Stimulated activated CD4-positive, alpha-beta T cell treated with anti-CD3 and anti-CD28 coated beads, Interleukin-2, amount 100 ng/mL, for 4 hours (primary cell): Measurements from ENCODE around the gene MSRB3.
A peak's percentile ranks its signal among the peaks of the same experiment; 100 is the strongest.
"Not testable (repeated sequence)": the region's sequence is repeated elsewhere in the genome, so short reads cannot be mapped to it uniquely, and the experiment has no call there.

Experiments
- DNase-seq: peaks from one replicate; pipeline ENCODE4 v3.0.0-alpha.2; 2020; ENCODE audit warnings: low read depth

MSRB3 gene

DNA sequence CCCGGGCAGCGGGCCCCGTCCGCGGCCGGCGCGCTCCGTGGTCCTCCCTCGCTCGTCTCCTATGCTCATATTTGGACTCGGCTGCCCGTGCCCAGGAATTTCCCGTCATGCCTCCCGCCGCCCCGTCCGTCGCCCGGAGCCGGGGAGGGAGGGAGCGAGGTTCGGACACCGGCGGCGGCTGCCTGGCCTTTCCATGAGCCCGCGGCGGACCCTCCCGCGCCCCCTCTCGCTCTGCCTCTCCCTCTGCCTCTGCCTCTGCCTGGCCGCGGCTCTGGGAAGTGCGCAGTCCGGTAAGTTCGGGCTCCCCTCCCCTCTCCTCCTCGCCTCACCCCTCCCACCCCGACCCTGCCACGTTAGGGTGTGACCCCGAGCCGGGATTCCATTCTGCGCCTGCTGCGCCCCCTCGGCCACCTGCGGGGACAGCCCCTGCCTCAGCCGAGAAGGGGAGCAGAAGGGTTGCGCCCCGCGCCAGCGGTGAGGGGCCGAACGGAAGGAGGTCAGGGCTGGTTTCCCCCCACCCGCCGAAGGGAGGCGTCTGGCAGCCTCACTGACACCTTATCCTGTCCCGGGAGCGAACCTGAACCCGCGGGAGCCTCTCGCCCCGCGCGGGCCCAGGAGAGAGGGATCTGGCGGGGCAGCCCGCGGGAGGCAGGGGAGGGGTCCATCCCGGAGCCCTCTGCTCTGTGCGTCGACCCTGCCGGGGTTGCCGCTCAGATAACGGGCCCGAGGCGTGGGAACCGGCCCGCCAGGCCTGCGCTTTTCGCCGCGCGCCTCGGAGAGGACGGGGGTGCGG is at the start of gene MSRB3:
MSRB3 (plus strand) TSS at position 108 of the 793 bp plus-strand sequence. CDS start 29,897 bp downstream, outside the sequence.
- no peak for DNase-seq

DNA sequence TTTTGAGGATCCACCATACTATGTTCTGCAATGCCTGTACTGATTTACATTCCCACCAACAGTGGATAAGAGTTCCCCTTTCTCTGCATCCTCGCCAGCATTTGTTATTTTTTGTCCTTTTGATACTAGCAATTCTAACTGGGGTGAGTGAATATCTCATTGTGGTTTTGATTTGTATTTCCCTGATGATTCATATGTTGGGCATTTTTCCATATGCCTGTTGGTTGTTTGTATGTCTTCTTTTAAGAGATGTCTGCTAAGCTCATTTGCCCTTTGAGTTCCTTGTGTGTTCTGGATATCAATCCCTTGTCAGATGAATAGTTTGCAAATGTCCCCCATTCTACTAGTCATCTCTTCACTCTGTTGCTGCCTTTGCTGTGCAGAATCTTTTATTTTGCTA is 49.0 kb upstream of the MSRB3 start:
- no peak for DNase-seq

DNA sequence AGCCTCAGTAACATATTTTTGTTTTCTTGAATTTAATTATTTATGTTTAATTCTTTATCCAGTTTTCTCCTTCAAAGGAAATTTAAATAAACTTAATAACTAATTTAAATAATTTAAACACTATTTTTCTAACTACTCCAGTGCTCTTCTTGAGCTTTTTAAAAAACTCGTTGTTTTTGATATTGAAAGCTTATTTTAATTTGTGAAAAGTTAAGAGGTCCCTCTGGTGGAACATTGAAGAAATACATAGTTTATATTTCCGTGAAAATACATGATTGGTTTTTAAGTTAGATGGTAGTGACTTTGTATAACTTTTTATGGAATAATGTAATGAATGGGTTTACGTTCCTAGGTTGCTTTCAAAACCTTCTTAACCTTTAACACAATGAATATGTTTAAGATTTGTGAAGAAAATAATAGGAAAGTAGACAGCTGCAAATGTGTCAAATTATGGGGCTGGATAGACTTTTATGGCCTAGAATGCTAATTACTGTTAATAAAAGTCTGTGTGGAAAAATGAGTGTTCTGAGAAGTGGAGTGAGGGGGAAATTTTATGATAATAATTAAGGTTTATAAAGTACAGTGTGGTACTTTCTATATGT is 45.9 kb upstream of the MSRB3 start:
- no peak for DNase-seq

DNA sequence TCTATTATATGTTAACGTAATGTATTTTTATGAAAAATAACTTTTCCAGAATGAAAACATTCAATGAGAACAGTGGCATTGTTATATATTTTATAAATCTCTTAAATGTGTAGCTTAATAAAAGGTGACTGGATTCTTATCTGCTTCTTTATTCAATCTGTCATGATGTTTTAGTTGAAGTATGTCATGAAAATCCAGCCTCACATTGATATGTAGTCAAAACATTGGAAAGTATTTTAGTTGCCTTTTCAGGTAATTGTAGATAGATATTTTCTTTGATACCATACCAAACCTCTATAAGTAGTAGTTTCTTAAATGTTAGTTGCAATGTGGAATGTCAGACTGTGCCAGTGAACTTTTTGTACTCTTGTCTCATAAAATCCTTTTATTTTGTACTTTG is 41.3 kb upstream of the MSRB3 start:
- no peak for DNase-seq

DNA sequence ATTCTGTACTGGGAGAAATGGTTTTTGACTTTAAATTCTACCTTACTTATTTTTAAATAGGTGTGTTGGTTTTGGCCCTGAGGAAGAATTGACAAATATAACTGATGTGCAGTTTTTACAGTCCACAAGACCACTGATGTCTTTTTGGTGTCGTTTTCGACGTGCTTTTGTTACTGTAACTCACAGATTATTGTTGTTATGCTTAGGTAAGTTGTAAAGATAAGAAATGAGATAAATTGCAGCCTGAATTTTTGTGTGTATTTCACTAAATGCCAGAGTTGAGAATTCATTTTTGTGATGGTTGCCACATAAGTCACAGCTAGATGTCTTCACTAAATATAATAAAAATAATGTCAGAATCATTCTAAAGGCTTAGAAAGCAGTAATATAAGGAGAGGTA is 39.9 kb upstream of the MSRB3 start:
- no peak for DNase-seq

DNA sequence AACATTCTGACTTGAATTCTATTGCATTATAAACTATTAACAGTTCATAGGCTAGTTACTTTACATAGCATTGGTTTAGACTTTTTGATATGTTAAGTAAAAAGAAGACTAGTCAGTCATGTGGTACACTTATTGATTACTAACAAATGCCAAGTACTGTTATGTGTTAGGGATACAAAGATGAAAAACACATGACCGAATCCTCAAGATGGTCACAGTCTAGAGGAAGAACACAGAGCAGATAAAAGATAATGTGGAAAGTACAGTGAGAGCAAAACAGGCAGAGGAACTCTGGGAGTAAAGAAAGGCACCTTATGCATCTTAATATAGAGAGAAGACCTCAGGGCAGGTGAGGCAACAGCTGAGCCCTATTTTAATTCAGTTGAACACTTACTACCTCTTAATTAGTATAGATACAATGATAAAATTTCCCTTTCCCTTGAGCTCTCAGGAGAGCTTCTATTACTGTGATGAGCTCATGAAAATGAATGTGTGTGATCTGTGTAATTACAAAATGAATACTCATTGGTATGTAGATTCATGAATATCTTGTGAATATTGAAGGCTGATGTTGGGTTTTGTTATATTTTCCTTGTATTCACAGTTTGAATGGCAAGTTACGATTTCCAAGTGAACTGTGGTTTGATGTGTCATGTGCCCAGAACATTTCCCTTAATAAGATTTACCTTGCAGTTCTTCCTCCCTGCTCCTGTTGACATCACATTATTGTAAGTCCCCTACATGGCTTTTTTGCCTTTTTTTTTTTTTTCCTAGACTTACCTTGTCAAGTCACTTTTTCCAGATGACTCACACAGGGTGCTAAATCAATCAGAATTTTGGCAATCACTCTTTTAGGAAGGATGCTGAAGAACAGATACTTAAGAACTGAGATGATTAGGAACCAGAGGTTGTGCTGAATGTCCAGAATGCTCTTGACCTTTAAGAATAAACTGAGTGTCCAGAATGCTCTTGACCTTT is 29.5 kb upstream of the MSRB3 start:
- peak; percentile 9 for DNase-seq

DNA sequence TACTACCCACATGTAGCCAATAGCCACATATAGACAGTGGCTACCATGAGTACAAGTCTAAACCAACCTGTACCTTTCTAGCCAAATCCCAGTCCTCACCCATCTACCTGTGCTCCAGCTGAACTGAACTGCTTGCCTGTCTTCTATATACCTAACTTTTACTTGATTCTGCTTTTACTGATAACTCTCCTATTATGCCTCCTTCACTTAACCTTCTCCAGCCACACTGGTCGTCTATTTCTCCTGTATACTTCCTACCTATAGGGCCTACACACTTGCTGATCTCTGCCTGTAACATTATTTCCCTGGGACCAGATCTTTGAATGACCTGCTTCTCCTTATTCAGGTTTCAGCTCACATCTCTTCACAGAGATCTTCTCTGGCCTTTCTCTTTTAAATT is 26.0 kb upstream of the MSRB3 start:
- no peak for DNase-seq

DNA sequence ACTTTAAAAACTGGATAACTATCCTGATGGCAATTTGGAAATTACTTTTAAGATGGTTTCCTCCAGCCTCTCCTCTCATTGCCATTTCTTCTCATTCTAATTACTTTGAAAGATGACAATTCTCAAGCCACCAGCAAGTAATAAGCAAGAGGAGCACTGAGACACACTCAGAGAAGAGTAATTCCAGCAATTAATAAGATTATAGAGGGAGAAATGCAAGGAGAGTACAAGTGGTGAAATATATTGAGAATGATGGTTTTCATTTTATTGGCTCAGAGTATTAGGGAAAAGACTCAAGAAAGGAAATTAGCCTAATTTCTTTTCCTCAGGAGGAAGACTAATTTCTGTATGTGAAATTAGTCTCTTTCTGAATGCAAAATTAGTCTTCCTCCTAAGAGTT is 20.5 kb upstream of the MSRB3 start:
- no peak for DNase-seq

DNA sequence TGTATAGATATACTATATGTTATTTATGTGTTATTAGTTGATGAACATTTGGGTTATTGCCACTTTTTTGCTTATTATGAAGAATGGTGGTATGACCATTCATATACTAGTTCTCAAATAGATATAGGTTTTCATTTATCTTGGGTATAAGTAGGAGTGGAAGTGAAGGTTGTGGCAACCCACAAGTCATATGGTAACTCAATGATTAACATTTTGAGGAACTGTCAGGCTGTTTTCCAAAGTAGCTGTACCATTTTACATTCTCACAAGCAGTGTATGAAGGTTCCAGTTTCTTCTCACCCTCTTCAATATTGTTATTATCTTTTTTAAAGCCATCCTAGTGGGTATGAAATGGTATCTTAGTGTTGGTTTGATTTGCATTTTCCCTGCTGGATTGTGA is 19.0 kb upstream of the MSRB3 start:
- DNase-seq = no peak

DNA sequence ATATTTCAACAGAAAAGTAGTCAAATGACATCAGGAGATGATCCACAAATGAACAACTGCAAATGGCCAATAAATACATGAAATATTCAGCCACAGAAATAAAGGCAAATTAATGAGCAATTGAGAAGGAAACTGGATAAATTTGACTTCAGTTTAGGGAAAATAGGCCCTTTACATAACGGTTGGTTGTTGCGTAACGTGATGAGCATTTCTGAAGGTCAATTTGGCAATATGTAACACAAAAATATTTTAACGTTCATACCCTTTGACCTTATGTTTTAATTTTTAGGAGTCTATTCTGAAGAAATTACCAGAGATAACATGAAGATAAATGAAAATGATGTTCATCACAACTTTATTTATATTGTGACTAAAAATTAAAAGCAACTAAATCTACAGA is 14.7 kb upstream of the MSRB3 start:
- DNase-seq = no peak

DNA sequence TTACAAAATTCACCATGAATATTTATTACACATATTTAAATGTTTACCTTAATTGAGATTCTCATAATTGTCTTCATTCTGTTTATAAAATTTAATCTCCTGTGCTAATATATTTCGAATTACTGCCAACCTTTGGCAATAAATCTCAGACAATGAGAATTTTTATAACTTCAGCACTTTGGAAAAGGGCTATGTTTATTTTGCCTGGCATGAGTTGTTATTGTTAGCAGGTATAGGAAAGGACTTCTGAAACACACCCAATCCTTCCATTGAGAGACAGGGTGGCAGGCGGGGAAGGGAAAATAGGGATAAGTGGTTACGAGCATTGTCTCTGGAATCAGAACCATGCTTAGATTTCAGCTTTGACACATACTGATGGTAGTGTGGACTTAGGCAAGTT is 12.1 kb upstream of the MSRB3 start:
- DNase-seq = no peak

DNA sequence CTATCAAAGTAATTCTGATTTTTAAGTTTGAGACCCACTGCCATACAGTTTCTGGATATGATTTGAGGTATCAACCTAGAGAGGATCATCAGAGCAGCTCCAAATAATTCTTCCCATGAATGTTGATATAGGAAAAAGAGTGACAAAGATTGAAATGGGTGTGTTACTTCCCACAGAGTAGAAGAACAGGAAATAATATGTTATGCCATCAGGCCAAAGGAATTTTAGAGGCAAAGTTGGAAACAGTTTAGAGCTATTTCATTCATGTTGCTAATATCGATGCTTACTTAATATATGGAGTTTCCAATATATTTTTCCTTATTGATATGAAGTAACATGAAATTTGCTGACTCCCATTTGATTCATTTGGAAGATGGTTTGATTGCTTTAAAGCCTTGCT is 8.9 kb upstream of the MSRB3 start:
- DNase-seq = no peak

DNA sequence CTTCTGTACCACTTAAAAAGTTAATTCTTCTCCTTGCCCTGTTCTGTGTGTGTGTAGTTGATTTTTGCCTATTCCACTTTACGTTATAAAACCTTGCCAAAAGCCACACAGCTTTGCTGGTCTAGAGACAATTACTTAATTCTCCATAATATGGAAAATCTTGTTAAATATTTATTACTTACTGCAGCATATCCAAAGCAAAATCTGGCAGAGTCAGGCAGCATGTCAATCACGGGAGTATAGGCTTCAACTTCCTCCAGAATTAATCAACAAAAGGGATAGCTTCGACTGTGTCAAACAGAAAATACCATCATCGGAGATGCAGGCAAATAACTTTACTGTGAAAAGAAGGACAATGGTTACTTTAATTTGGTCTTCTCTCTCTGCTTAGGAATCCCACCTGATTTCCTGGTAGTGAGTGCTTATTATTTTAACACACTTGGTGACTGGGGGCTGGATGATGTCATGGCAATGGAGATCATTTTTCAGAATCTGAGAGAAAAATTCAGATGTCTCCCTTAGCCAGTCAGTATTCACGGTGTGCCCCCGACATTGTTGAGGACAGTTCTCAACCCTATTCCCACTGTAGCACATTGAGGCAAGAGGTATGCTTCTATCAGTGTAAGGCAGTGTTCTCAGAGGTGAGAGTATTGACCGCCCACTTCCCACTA is 3.7 kb upstream of the MSRB3 start:
- DNase-seq = no peak

DNA sequence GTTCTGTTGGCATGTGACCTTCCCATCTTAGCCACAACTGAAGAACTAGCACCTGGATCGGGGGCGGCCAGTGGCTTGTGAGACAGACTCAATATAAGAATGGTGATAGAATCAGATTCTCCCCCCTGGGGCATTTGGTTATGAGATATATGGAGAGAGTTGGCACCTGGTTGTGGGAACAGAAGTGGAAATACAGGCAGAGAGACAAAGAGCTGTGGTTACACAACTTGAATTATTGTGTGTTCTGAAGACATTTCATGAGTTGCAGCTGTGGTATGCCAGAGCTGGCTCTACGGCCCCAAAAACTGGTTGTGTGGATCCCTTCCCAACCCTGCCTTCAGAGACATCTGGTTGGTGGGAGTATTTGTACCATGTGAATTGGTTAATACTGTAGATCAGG is 2.9 kb upstream of the MSRB3 start:
- no peak for DNase-seq

DNA sequence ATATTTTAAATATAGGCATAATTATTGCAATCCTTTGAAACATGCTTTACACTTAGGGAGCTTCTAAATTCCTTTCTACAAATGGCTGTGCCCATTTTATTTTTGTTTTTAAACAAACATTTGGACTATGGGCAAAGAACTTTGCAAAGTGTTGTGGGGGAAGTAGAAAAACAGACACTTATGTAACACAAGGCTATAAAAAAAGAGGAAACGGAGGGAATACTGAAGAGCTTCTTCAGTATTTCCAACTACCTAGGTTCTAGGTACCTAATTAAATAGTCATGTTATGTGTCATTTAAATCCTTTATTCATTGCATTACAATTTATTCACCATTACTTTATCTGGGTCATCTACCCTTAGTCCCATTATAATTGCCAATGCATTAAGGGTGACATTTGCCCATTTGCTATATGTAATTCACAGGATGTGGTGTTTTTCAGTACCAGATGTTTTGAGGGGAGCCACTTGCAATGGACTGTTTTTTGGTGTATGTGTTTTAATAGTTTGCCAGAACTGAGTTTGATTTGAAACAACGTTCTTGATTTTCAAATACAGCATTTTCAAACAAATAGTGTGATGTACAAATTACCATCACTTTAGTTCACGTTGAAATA is 1.5 kb upstream of the MSRB3 start:
- no peak for DNase-seq

DNA sequence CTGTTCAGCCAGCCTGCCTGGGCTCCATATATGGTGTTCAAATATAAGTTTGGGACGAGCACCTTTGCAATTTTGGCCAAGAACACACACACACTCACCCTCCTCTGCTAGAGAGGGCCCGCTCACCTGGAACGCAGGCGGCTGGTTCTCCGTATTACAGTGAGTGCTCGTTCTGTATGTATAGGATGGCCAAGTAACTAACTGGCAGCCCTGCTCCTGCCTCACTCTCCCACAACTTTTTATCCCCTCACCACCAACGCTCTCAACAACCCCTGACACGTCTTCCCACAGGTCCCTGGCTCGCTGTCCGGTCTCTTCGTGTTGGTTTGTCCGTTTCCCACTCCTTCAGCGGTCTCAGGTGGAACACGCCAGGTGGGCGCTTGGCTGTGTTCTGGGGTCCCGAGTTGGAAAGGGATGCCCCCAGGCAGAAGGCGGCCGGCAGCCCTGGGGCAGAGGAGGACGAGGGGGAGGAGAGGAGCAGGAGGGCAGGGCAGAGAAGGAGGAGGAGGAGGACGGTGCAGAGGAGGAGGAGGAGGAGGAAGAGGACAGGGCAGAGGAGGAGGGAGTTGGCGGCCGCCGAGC is 398 bp upstream of the MSRB3 start:
- no peak for DNase-seq

DNA sequence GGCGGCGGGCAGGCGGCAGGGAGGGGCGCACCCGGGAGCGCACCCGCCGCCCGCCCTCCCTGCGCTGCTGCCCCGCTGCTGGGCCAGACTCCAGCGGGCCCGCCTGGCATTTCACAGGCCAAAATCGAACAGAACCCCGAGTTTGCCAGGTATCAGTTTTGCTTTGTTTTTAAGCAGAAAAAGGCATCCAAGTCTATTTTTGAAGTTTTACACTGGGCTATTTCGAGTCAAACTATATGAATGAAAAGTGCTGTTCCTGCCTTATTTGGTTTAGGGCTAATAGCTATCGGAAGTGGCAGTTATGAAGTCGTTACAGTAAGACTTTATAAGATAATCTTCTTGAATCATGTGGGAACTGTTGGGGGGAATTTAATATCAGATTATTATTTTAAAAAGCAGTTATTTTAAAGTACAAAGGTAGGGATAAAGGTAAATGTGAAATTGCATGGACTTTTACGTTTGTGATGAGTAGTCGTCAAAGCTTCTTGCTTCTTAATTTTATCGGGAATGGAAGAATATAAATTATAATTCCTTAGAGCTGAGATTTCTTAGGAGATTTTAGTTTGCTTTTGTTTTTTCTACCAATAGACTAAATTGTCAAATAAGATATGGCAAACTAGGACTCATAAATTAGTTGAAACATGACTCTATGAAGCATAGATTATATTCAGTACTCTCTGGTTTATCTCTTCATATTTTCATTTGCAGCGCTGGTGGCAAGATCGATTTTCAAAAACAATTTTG is 1.1 kb downstream of the MSRB3 start:
- no peak for DNase-seq

DNA sequence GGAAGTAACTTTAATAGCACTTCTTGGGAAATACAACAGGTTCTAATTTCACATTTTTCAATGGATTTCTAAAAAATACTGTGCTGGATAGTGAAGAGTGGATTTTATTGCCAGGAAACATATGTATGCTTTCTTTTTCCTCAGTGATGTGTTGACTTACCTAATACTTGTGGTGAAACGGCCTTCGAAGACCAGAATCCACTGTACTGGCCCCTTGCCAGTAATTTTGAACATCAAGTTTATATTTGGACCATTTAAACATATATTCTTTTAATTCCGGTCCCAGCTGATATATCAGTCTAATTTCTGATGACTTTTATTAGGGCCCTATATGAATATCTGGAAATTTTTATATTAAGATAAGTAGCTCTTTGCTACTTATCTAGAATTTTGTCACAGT is 1.8 kb downstream of the MSRB3 start:
- DNase-seq = no peak

DNA sequence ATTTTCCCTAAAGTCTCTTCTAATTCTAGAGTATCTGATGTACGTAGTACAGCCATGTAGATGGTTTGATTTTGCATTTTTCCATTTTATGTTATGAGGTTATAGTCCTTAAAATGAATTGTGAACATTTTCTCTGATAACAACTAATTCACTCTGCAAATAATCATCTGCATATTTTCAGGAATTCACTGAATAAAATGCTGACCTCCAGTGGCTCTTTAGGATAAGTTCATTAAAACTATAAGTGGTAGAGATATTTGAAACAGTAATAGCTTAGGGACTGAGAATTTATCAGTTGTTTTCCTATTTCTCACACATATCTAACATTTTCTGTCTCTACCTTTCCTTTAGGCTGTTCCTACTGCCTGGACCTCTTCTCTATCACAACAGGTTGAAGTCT is 4.4 kb downstream of the MSRB3 start:
- DNase-seq = no peak

DNA sequence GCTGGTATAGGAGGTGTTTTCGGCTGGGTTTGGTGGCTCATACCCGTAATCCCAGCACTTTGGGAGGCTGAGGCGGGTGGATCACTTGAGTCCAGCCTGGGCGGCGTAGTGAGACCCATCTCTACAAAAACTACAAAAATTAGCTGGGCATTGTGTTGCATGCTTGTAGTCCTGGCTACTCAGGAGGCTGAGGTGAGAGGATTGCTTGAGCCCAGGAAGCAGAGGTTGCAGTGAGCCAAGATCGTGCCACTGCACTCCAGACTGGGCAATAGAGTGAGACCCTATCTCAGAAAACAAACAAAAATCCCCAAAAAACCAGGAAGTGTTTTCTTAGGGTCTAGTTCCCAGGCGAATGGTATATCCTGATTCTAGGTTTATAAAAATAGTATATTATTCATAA is 7.0 kb downstream of the MSRB3 start:
- DNase-seq = not testable (repeated sequence)

DNA sequence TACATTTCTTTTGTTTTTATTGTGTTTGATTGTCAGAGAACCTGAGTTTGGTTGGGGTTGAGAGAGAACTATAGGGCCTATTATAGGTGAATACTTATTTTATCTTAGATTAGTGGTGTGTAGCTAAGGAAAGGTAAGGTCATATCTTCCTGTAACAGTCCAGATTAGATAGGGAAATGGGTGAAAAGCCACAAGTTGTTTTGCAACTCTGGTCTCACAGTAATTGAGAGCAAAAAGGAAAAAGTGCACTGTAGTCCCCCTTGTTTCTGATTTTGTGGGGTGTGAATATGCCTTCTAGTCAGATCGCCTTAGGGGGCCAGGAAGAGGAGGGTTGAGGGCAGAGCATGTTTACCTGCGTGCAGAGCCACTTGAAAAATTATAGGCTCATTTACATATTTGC is 8.9 kb downstream of the MSRB3 start:
- no peak for DNase-seq
